AML-193 (cell line): Measurements from ENCODE around the gene TBX4.
"Not testable (repeated sequence)": the region's sequence is repeated elsewhere in the genome, so short reads cannot be mapped to it uniquely, and the experiment has no call there.

Source experiments
- DNase-seq, 2 experiments: peaks; one replicate each; lab custom pipeline; 2025; lab: John Stamatoyannopoulos, UW

Gene TBX4

GRCh38 chr17:61483778-61484116 lies 31.5 kb downstream of the TBX4 start:
- no peak for DNase-seq

- DNase-seq, result no peak
These were observed 32.0 kb downstream of the TBX4 start for GRCh38 chr17:61484174-61484573.

DNA sequence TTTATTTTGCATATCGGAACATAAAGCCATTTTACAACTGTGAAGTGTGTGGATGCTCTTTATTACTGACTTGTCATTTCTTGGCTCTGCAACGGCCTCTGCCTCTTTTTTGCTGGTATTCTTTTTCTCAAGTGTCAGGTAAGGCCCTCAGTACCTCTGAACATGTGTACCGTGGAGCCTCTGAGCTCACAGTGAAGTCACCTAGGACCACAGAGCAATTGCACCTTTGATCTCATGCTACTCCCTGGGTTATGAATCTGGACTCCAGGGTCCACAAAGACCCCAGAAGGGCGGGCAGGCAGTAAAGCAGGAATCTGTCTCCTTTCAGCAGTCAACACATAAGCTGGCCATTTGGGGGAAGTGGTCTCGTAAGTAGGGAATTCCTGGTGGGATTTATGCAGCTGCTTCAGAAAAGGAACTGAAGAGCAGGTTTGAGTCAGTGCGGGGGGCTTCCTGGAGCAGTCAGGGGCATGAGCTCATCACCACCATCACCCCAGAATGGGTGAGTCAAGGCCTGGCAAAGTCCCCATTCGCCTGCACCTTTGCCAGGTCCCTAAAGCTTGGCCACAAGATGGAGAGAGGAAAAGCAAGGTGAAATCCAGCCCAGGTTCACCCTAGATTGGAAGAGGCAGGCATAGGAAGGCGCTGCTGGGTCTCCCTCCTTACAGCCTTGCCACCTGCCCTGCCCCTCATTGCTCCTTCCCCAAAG lies 33.0 kb downstream of the TBX4 start:
- DNase-seq, result no peak

DNA sequence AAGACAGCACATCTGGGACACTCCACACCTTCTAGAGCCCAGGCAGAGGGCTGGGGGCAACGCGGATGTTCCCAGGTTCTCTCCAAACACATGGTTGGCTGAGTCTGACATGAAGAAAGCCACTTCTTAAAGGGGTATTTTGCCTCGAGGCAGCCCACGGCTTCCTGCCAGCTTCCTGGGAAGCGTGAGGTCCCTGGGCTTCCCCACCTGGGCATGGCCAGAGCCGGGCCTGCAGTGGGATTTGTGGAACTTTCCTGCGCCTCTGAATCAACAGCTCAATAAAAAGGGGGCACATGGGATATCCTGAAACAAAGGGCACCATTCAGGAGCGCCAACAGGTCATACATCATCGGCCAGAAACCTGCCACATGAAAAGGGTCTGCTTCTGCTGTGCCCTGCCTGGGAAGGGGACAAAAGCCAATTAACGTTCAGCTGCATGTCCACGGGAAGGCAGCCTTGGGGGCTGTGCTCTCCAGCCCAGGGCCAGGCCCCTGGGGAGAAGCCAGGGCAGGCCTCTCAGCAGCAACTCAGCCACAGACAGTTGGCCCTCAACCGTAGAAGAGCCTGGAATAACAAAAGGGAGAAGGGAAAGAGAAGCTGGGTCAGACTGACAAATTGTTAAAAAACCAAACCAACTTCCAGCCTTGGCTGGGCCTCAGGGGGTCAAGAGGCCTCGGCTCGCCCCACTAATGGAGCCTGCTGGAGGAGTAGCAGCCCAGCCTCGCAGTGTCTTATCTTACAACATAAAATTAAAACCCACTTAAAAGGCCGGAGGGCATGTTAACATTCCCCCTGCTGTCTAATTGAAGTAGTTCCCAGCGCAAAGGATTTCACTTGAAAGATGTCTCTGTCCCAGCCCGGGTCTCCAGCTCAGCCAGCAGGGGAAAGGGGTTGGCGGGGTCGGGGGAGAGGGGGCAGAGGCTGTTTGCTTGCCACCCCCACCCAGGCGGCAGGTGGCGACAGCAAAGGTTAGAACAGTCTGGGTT lies 34.2 kb downstream of the TBX4 start:
- DNase-seq, result no peak

GRCh38 chr17:61487161-61487988 lies 35.2 kb downstream of the TBX4 start:
- DNase-seq, result no peak

GRCh38 chr17:61487989-61488595 lies 35.9 kb downstream of the TBX4 start:
- no peak for DNase-seq

- no peak for DNase-seq
These were observed 36.9 kb downstream of the TBX4 start for GRCh38 chr17:61488878-61489718.

- DNase-seq, result no peak
These were observed 37.7 kb downstream of the TBX4 start for GRCh38 chr17:61489719-61490490.

- no peak for DNase-seq
These were observed 38.3 kb downstream of the TBX4 start for GRCh38 chr17:61490540-61490975.

- DNase-seq, result no peak
These were observed 39.8 kb downstream of the TBX4 start for GRCh38 chr17:61491981-61492380.

DNA sequence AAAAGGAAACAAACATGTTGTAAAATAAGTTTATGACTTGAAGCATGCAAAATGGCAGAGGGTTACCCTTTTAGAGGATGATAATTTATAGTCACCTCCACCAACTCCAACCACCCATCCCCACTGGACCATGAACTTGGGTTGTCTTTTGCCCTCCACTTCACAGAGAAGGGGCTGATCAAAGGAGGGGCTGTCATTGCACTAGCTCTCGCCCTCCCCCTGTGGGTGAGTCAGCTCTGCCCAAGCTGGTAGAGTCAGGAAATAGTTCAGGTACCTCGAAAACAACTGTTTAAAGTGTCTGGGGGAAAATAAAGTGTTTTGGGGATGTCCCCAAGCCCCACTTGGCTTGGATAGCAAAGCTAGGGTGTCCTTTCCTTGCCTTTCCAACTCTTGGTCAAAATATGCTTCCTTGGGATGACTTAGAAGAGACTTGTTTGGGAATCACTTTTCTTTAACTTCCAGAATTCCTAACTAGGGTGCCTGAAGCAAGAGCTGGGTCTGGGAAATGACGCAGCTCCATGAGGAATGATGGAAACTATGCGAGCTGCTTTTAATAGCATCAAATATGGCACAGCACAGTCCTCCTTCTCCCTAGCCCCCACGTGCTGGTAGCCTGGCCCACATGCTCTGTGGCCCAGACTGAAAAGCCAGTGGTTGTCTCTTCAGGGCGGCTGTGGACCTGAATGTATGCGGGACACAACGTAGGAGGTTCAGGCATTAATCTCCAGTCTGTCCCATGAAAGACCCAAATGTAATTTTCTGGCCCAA lies 40.7 kb downstream of the TBX4 start:
- DNase-seq, result no peak

GRCh38 chr17:61493830-61494324 lies 41.7 kb downstream of the TBX4 start:
- not testable (repeated sequence) for DNase-seq

DNA sequence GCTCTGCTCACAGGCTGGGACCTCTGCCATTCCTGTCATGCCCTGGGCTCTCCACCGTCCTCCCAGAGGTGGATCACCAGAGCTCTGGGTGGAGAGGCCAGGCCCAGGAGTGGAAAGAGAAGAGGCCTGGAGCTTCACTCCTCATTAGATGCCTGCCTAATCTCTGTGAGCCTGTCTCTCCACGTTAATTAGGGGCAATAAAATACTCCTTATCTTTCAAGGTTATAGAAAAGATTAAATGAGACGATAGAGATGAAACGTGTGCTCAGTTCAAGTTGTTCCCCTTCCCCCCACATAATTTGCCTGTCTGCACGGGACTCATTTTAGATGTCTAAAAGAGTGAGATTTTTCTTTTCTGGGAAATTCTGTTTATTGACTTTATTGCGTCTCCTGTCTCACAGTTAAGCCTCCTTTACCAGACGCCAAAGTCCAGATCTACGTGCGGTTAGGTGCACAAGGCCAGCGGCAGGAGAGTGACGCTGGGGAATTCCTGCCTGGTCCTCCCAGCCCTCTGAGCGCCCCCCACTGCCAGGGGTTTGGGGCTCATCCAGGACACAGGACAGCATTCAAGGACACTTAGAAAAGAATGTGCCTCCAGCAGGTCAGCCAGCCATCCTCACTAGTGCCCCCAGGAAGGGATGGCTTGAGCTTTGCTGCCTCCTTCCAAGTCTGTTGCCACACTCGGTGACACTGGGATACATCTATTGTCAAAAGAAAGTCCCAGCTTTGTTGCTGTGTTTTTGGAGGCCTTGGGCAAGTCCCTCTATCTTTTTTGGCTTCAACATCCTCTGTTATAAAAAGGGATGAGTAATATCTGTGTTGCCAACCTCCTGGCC lies 42.3 kb downstream of the TBX4 start:
- DNase-seq, result no peak

- no peak for DNase-seq
These were observed 43.1 kb downstream of the TBX4 start for GRCh38 chr17:61495161-61495857.

DNA sequence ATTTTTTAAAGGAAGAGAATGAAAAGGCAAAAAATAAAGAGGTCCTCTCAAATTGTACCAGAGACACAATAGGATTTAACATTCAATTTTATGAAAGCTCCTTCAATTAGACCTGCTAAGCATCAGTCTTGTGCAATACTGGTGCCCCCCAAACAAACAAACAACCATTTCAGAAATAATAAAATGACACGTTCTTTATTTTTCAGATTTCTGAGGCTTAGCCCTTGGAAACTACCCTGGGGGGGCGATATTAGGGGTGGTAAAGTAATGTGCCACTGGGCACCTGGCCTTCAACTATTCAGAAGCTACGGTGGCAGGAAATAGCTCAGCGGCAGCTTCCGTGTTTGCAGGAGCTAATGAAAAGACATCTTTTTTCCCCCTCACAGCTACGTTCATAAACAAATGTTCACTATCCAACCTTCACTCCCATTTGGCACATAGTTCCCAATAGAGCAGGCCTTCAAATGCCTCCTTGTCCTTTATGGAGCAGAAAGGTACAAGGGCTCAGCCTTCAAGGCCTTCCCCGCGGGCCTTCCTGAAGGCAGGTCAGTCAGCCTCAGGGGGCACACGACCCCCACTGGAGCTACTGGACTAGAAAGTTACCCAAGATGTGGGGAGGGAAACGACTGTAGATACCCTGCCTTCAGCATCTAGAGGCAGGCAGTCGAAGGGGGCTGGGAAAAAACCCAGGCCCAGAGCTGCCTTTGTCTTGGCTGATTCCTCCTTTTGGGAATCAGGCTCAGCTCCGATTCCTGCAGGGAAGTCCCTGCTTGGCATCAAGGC lies 44.1 kb downstream of the TBX4 start:
- DNase-seq, result no peak

- DNase-seq, result no peak
These were observed 44.9 kb downstream of the TBX4 start for GRCh38 chr17:61496957-61497653.
